ENCODE measurements around the gene TMEM185B. TPM values are rescaled to one million over a fixed set of nuclear protein-coding genes. Genes with fewer than 3 reads are reported as not detected.

The TMEM185B gene
- total RNA-seq, 1 experiment from 2014 or later: 69.9 TPM

DNA sequence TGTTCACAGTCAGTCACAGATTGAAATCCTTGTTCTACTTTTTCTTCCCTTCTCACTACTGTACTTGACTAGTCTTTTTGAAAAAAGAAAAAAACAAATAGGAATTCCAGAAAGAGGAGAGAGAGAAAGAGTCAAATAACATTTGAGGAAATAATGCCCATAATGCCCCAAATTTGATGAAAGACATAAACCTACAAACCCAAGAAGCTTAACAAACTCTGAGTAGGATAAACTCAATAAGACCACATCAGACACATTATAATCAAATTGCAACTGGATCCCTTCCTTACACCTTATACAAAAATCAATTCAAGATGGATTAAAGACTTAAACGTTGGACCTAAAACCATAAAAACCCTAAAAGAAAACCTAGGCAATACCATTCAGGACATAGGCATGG is 30.9 kb downstream of the TMEM185B start:
- Histone ChIP-seq H3K27me3 (replicated peaks; ENCODE audit: control insufficient read depth, insufficient read depth, low read length) (no peaks in the 10 kb centered on the region), H3K4me3 (ENCODE audit: low read depth, low read length) (no peak overlapping the region), H3K36me3 (ENCODE audit: control insufficient read depth, insufficient read depth, low read length) (no peaks in the 10 kb centered on the region), H3K4me1 (no peaks in the 10 kb centered on the region), H3K9me3 (peaks cover 4% of the 10 kb centered on the region; the same call in 1 of the 2 replicates)
- intact Hi-C loops (cut with micrococcal nuclease; ENCODE audit: unreplicated experiment): no loop called here
- POLR2A ChIA-PET: no interaction called here
- CTCF ChIA-PET: interaction anchor here (0.6 kb wide), 1 partner anchor 970 kb away, joined by 6 read pairs; no protein-coding TSS in a partner anchor
- Mint-ChIP-seq H3K27ac (ENCODE audit: unreplicated experiment) (no peak overlapping the region), H3K9me3 (ENCODE audit: unreplicated experiment) (peaks cover 12% of the 10 kb centered on the region), H3K27me3 (ENCODE audit: insufficient read depth, unreplicated experiment) (no peaks in the 10 kb centered on the region), H3K4me1 (ENCODE audit: low read depth, unreplicated experiment) (no peaks in the 10 kb centered on the region), H3K4me3 (ENCODE audit: unreplicated experiment) (no peak overlapping the region), H3K36me3 (ENCODE audit: insufficient read depth, unreplicated experiment) (no peaks in the 10 kb centered on the region)
- TF ChIP-seq, protein P1, sequence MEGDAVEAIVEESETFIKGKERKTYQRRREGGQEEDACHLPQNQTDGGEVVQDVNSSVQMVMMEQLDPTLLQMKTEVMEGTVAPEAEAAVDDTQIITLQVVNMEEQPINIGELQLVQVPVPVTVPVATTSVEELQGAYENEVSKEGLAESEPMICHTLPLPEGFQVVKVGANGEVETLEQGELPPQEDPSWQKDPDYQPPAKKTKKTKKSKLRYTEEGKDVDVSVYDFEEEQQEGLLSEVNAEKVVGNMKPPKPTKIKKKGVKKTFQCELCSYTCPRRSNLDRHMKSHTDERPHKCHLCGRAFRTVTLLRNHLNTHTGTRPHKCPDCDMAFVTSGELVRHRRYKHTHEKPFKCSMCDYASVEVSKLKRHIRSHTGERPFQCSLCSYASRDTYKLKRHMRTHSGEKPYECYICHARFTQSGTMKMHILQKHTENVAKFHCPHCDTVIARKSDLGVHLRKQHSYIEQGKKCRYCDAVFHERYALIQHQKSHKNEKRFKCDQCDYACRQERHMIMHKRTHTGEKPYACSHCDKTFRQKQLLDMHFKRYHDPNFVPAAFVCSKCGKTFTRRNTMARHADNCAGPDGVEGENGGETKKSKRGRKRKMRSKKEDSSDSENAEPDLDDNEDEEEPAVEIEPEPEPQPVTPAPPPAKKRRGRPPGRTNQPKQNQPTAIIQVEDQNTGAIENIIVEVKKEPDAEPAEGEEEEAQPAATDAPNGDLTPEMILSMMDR (IDR thresholded peaks at IDR 0.05; ENCODE audit: insufficient read depth in 1 of 2, low read depth in 1 of 2, low read length in 1 of 2, severe bottlenecking in 1 of 2, unreplicated experiment in 1 of 2): no peak
- no TSS peak for BruUV-seq (replicated peaks)
- DNase-seq: no peak

DNA sequence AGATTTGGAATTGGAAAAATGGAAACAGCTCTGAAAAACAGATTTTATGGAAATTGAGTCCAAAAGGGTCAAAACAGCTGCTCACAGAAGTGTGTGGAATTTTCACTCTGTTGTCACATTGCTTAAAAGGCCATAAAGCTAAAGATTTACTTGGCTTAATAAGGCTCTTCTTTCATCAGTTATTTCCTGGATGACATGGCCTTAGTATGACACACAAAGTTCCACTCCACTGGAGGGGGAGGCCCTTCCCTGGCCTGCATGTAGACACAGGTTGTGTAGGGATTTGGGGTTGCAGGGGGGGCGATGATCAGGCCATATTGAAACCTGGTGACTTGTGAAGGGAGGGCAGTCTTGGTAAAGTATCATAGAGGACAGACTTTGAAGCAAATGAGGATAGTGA is 34.0 kb downstream of the TMEM185B start:
- H3K9me3 ChIP-seq: peaks cover 4% of the 10 kb centered on the region; the same call in 1 of the 2 replicates
- H3K27me3 ChIP-seq (replicated peaks; ENCODE audit: control insufficient read depth, insufficient read depth, low read length): no peaks in the 10 kb centered on the region
- no peaks in the 10 kb centered on the region for H3K36me3 ChIP-seq (ENCODE audit: control insufficient read depth, insufficient read depth, low read length)
- DNase-seq: no peak
- Mint-ChIP-seq H3K27me3 (ENCODE audit: insufficient read depth, unreplicated experiment) (no peaks in the 10 kb centered on the region), H3K9me3 (ENCODE audit: unreplicated experiment) (peaks cover 12% of the 10 kb centered on the region), H3K36me3 (ENCODE audit: insufficient read depth, unreplicated experiment) (peaks cover 6% of the 10 kb centered on the region), H3K4me1 (ENCODE audit: low read depth, unreplicated experiment) (no peaks in the 10 kb centered on the region), H3K4me3 (ENCODE audit: unreplicated experiment) (no peak overlapping the region), H3K27ac (ENCODE audit: unreplicated experiment) (no peak overlapping the region)
- CTCF ChIA-PET: no interaction called here
- TF ChIP-seq, protein P1 (IDR thresholded peaks at IDR 0.05; ENCODE audit: insufficient read depth in 1 of 2, low read depth in 1 of 2, low read length in 1 of 2, severe bottlenecking in 1 of 2, unreplicated experiment in 1 of 2): no peak
- H3K4me1 ChIP-seq: no peaks in the 10 kb centered on the region
- intact Hi-C loops (cut with micrococcal nuclease; ENCODE audit: unreplicated experiment): no loop called here
- no TSS peak for BruUV-seq (replicated peaks)
- POLR2A ChIA-PET: interaction anchor here (0.6 kb wide), 1 partner anchor 128 kb away, joined by 3 read pairs; no protein-coding TSS in a partner anchor
- H3K4me3 ChIP-seq (ENCODE audit: low read depth, low read length): no peak overlapping the region

DNA sequence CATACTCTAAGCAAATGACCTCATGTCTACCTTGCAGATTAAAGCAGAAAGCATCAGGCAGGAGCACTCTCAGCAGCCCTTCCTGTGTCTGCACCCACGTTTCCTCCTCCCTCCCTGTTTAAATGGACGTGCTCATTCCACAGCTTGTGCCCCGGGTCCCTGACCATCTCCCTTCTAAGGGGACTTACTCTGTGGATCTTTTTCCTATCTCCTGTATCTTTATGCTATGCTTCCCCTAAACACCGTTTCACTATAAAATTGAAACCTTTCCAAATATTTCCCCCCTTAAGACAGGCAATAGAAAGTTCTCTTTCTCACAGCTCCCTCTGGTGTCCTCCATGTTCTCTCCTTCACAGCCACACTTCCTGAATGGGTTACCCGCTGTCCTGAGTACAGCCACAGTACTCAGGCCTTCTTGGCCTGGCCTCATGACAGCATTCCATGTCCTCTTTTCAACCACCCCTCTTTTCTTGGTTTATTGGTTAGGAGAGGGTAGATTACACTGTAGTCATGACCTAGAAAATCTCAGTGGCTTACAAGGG is 41.1 kb downstream of the TMEM185B start:
- Mint-ChIP-seq H3K36me3 (ENCODE audit: insufficient read depth, unreplicated experiment) (peaks cover 36% of the 10 kb centered on the region), H3K4me3 (ENCODE audit: unreplicated experiment) (no peak overlapping the region), H3K4me1 (ENCODE audit: low read depth, unreplicated experiment) (no peaks in the 10 kb centered on the region), H3K27ac (ENCODE audit: unreplicated experiment) (no peak overlapping the region), H3K27me3 (ENCODE audit: insufficient read depth, unreplicated experiment) (no peaks in the 10 kb centered on the region), H3K9me3 (ENCODE audit: unreplicated experiment) (no peaks in the 10 kb centered on the region)
- TF ChIP-seq, protein P1 (IDR thresholded peaks at IDR 0.05; ENCODE audit: insufficient read depth in 1 of 2, low read depth in 1 of 2, low read length in 1 of 2, severe bottlenecking in 1 of 2, unreplicated experiment in 1 of 2): no peak
- Histone ChIP-seq H3K36me3 (ENCODE audit: control insufficient read depth, insufficient read depth, low read length) (no peaks in the 10 kb centered on the region), H3K27me3 (replicated peaks; ENCODE audit: control insufficient read depth, insufficient read depth, low read length) (no peaks in the 10 kb centered on the region; the same call in 1 of the 2 replicates), H3K4me3 (ENCODE audit: low read depth, low read length) (no peak overlapping the region), H3K4me1 (no peaks in the 10 kb centered on the region), H3K9me3 (no peaks in the 10 kb centered on the region)
- no TSS peak for BruUV-seq (replicated peaks)
- CTCF ChIA-PET: no interaction called here
- POLR2A ChIA-PET: no interaction called here
- intact Hi-C loops (cut with micrococcal nuclease; ENCODE audit: unreplicated experiment): loop anchor here (2.0 kb wide), 1 partner anchor 131 kb away; no protein-coding TSS in a partner anchor
- DNase-seq: no peak

Measured in Caco-2 (cell line).